HG03108 (cell line): Measurements from ENCODE around the gene MRPL17.

Experiments
- ATAC-seq: cut with Tn5 transposase; IDR thresholded peaks from one replicate; pipeline ENCODE4 v1.9.1; 2021; ENCODE audit warnings: moderate library complexity; ENCODE audit not compliant: unreplicated experiment

Gene MRPL17

DNA sequence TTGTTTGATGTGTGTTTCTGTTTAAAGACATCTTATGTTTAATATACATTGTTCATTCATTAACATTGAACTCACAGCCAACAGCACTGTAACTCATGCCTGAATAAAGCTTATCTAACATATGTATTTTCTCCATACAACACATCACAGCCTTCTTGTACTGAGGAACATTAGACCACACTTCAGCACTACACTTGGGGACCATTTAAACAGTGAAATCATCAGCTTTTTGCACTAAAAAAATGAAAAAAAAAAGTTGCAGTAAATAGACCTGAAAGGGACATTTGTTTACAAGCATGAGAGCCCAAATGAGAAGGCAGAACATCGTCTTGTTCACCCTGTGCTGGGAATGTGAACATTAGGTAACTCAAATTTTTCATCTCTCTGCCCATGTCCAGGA is 48.6 kb downstream of the MRPL17 start:
- ATAC-seq, result no peak

DNA sequence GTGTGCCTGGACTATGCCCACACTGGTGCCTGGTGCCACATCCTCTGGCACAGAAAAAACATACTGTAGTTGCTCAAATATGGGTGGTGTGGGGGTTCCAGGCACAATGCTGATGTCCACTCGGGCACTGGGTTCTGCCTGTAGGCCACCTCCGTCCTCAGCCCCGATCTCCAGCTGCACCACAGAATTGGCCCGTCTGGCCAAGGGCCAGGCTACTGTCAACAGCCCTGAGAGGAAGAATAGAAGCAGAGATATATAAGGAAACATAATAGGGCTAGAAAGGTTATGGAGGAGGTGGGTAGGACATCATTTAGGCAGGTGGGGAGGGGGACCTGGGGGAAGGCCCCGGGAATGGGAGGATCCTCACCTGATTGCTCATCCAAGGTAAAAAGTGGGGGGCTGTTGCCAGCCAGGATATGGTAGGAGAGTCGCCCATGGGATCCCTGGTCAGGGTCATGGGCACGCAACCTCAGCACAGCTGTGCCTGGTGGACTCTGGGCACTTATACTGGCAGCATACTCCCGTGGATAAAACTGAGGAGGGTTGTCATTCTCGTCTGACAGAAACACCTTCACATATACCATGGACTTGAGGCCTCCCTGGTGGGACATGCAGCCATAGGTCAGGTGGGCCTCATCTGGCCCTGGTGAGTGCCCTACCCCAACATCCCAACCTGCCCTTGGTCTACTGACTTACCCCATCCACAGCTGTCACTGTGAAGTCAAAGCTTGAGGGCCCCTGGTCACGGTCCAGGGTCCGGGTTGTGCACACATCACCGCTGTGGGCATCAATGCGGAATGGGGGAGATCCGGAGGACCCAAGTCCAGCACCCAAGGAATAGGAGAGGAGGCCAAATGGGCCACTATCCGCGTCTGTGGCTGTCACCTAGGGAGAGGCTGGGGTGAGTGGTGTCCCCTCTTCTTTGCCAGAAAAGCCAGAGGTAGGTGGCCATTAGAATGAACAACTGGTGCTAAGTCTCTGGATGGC is 49.4 kb downstream of the MRPL17 start:
- ATAC-seq, result no peak

DNA sequence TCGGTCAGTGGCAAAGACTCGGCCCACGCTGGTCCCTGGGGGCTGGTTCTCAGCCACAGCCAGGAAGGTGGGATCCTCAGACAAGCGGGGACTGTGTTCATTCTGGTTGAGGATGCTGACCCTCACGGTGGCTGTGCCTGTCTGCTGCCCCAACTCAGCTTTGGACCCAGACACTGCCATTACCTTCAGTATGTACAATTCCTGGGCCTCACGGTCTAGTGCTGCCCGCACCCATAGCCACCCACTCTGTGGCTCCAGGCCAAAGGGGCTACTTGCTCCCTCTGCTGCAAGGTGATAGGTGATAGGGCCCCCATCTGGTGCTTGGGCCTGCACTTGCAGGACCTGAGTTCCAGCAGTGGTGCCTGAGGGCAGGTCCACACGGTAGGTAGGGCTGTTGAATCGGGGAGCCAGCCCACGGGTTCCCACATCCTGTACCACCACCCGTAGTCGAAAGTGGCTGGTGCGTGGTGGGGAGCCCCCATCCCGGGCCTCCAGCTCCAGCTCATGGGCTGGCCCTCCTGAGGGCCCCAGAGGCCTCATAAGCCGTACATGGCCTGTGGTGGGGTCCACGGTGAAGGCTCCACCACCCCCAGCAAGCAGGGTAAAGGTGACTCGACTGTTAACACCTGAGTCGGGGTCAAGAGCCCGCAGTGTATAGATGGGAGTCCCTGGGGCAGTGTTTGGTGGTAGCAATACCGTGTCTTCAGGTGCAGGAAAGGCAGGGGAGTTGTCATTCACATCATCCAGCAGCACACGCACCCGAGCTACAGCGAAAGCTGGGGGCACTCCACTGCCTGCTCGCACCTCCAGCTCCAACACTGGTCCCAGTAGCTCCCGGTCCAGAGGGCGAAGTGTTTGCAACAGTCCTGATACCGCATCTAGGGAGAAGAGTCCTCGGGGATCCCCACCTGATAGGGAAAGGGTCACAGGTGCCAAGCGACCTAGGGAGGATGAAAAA is 50.7 kb downstream of the MRPL17 start:
- no peak for ATAC-seq

DNA sequence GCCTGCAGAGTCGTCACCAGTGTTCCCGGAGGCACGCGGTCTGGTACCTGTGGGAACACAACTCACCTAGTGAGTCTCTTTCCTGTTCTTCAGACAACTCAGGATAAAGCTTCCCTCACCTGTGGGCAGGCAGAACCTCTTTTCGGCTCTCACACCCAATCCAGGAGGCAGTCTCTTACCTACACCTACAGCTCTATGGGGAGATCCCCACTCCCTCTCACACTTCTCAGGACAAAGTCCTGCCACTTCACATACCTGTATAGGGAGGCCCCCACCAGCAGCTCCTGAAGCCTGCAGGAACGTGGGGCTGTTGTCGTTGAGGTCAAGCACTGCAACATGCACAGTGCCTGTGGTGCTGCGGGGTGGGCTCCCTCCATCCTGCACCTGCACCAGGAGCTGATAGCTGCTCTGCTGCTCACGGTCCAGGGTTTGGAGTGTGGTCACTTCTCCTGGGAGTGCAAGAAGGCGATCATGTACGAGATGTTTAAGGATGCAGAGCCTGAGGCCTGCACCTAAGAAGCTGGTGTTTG is 51.7 kb downstream of the MRPL17 start:
- no peak for ATAC-seq

DNA sequence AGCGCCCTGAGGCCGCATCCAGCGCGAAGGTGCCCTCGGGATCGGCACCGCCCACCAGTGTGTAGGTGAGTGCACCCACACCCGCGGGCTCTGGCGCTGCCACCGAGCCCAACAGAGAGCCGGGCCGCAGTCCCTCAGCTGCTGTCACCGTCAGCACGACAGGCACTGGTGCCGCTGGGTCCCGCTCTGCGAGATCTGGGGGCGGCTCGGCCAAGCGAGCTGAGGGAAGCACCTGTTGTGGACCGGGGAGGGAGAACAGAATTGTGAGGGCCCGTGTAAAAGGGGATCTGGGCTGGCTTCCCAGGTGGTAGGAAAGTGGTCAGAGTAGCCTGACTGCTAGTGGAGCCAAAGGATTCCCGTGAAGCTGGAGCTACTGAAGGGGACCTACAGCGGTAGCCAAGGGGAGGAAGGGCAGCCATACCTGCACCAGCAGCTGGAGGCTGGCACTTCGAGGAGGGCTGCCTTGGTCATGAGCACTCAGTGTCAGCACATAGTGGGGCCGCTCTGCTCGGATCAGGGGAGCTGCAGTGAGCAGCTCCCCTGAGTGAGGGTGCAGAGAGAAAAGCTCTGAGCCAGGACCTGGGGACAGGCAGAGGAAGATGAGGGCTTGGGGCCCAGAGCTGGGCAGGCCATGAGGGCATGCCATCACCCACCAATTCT is 52.4 kb downstream of the MRPL17 start:
- ATAC-seq, result no peak
